K562 (cell line): ENCODE measurements around the gene ADGRD1. TPM values are rescaled to one million over a fixed set of nuclear protein-coding genes. Genes with fewer than 3 reads are reported as not detected.

Experiments used
- ATAC-seq: fragments of 200-7000 bp; cut with Tn5 transposase; 3 replicates; pipeline ENCODE4 v1.9.1; 2020; ENCODE audit warnings: moderate library complexity
- BruUV-seq: library from RNA; stranded (reverse); fragments of 400-500 nt; replicated peaks from 2 replicates; lab custom pipeline; 2021; lab: Mats Ljungman, UMichigan
- CTCF ChIA-PET: fragments of 300-600 bp; formaldehyde crosslinking; extraction: SDS; loops from one replicate; lab custom pipeline; 2021; ENCODE audit warnings: low intra/inter-chr PET ratio; lab: Yijun Ruan, JAX
- POLR2A ChIA-PET: fragments of 300-600, 350-650 bp; sonication (Branson Sonifier 250); formaldehyde crosslinking; extraction: SDS; loops from one replicate; lab custom pipeline; 2021; ENCODE audit warnings: antibody characterized with exemption, inconsistent platforms; lab: Yijun Ruan, JAX
- DNase-seq, 4 experiments: peaks; one replicate each; pipeline versions ENCODE4 v3.0.0 to v3.0.0-alpha.2; 2011 to 2018; ENCODE audit warnings: low spot score in 3 of 4, mixed read lengths in 3 of 4; ENCODE audit errors: extremely low read depth in 1 of 4
- FAIRE-seq: peaks from 2 replicates; lab custom pipeline; 2011; peaks lifted over from hg19 to GRCh38; lab: Jason Lieb, UNC
- H2AFZ ChIP-seq: 2 replicates; pipeline ENCODE4 v1.6.0; 2011; ENCODE audit warnings: low read depth, low read length, control low read depth, inconsistent platforms
- H3K27ac ChIP-seq: fragments of 200-600 bp; 3 replicates; pipeline ENCODE4 v1.8.0; 2011; ENCODE audit warnings: low read depth, mild to moderate bottlenecking, control low read depth, inconsistent platforms, low read length, moderate library complexity, mixed read lengths; ENCODE audit errors: extremely low read depth
- H3K27me3 ChIP-seq, 2 experiments: fragments of 300-600 bp in 1 of 2; 2 replicates in 1 of 2; 3 replicates in 1 of 2; pipeline versions ENCODE4 v1.6.0 to v1.8.0; 2011; ENCODE audit warnings: inconsistent platforms in 2 of 2, low read length in 2 of 2, mild to moderate bottlenecking in 1 of 2, mixed read lengths in 1 of 2, moderate library complexity in 1 of 2; ENCODE audit not compliant: control insufficient read depth in 2 of 2, insufficient read depth in 2 of 2
- H3K36me3 ChIP-seq: fragments of 300-600 bp; 3 replicates; pipeline ENCODE4 v1.8.0; 2011; ENCODE audit warnings: mild to moderate bottlenecking, low read length, inconsistent platforms; ENCODE audit not compliant: control insufficient read depth, insufficient read depth
- H3K4me1 ChIP-seq, 2 experiments: fragments of 200-600 bp in 1 of 2; replicated peaks in 1 of 2; 2 replicates in 1 of 2; 3 replicates in 1 of 2; pipeline versions ENCODE4 v1.5.1 to v1.8.0; 2011; ENCODE audit warnings: inconsistent platforms in 2 of 2, low read length in 2 of 2, mild to moderate bottlenecking in 1 of 2, mixed read lengths in 1 of 2, moderate library complexity in 1 of 2; ENCODE audit not compliant: control insufficient read depth in 2 of 2, insufficient read depth in 2 of 2
- H3K4me2 ChIP-seq: 2 replicates; pipeline ENCODE4 v1.6.1; 2011; ENCODE audit warnings: low read length, control low read depth, inconsistent platforms, mixed read lengths; ENCODE audit not compliant: insufficient read depth
- H3K4me3 ChIP-seq: fragments of 200-600 bp; sonication (generic), shearing (Covaris generic); 2 replicates; pipeline ENCODE4 v1.5.1; 2016; ENCODE audit warnings: control low read depth, inconsistent platforms
- H3K79me2 ChIP-seq: fragments of 200-600 bp; 3 replicates; pipeline ENCODE4 v1.8.0; 2011; ENCODE audit warnings: low read length, inconsistent platforms; ENCODE audit not compliant: control insufficient read depth, insufficient read depth
- H3K9ac ChIP-seq, 2 experiments: 2 replicates each; pipeline versions ENCODE4 v1.6.0 to v1.6.1; 2011; ENCODE audit warnings: low read depth in 2 of 2, low read length in 2 of 2, control low read depth in 1 of 2, inconsistent platforms in 1 of 2, mild to moderate bottlenecking in 1 of 2, mixed read lengths in 1 of 2; ENCODE audit not compliant: insufficient read depth in 1 of 2
- H3K9me1 ChIP-seq: one replicate; pipeline ENCODE4 v1.6.0; 2011; ENCODE audit warnings: inconsistent platforms, mild to moderate bottlenecking, low read length, moderate library complexity; ENCODE audit not compliant: control insufficient read depth, insufficient read depth
- H3K9me3 ChIP-seq: replicated peaks from 2 replicates; pipeline ENCODE4 v1.5.1; 2011; ENCODE audit warnings: low read depth, low read length, inconsistent platforms; ENCODE audit not compliant: control insufficient read depth, insufficient read depth
- H4K20me1 ChIP-seq: replicated peaks from 2 replicates; pipeline ENCODE4 v1.6.1; 2011; ENCODE audit warnings: low read length, inconsistent platforms, mixed read lengths; ENCODE audit not compliant: control insufficient read depth, insufficient read depth
- BRF1 ChIP-seq: IDR thresholded peaks from 3 replicates; pipeline ENCODE4 v1.6.1; 2011; ENCODE audit warnings: borderline replicate concordance, mild to moderate bottlenecking; ENCODE audit not compliant: insufficient read length; ENCODE audit errors: extremely low read depth
- CCNT2 ChIP-seq: IDR thresholded peaks from 2 replicates; pipeline ENCODE4 v1.6.1; 2011; ENCODE audit warnings: borderline replicate concordance, low read depth, mild to moderate bottlenecking, moderate library complexity, mixed read lengths, low read length; ENCODE audit not compliant: insufficient read length; ENCODE audit errors: extremely low read depth
- COPS2 ChIP-seq: fragments of 450-650 bp; conservative IDR thresholded peaks from 2 replicates; pipeline ENCODE4 v1.6.1; 2016; ENCODE audit warnings: mild to moderate bottlenecking, moderate library complexity
- E2F6 ChIP-seq, 2 experiments: IDR thresholded peaks; 2 replicates each; pipeline ENCODE4 v1.6.1; 2011; ENCODE audit warnings: borderline replicate concordance in 1 of 2, control low read depth in 1 of 2, low read depth in 1 of 2, low read length in 1 of 2, mild to moderate bottlenecking in 1 of 2, mixed read lengths in 1 of 2, moderate library complexity in 1 of 2; ENCODE audit not compliant: insufficient read depth in 1 of 2, insufficient read length in 1 of 2, poor library complexity in 1 of 2, severe bottlenecking in 1 of 2; ENCODE audit errors: extremely low read depth in 1 of 2
- EHMT2 ChIP-seq: fragments of 450-650 bp; IDR thresholded peaks from 2 replicates; pipeline ENCODE4 v1.6.1; 2018; ENCODE audit warnings: antibody characterized with exemption
- FOXA1 ChIP-seq: fragments of 450-650 bp; IDR thresholded peaks from 2 replicates; pipeline ENCODE4 v1.6.1; 2016; ENCODE audit warnings: mild to moderate bottlenecking, borderline replicate concordance
- PHB2 ChIP-seq: fragments of 450-650 bp; IDR thresholded peaks from 2 replicates; pipeline ENCODE4 v1.6.1; 2017; ENCODE audit warnings: low read depth
- POLR3G ChIP-seq: IDR thresholded peaks from 2 replicates; pipeline ENCODE4 v1.6.1; 2011; ENCODE audit not compliant: insufficient read length, insufficient replicate concordance; ENCODE audit errors: extremely low read depth
- SMARCE1 ChIP-seq: fragments of 450-650 bp; IDR thresholded peaks from 2 replicates; pipeline ENCODE4 v1.7.1; 2016; ENCODE audit warnings: mild to moderate bottlenecking
- SNRNP70 ChIP-seq: fragments of 200-400 bp; formaldehyde crosslinking; optimal IDR thresholded peaks from 2 replicates; pipeline ENCODE3; 2017; ENCODE audit warnings: low read depth, low read length
- WHSC1 ChIP-seq: IDR thresholded peaks from one replicate; pipeline ENCODE4 v1.6.1; 2012; ENCODE audit warnings: low read length, control low read depth, inconsistent platforms
- XRCC3 ChIP-seq: fragments of 450-650 bp; IDR thresholded peaks from 2 replicates; pipeline ENCODE4 v1.6.1; 2017; ENCODE audit warnings: mild to moderate bottlenecking, moderate library complexity
- ZBED1 ChIP-seq: IDR thresholded peaks from 2 replicates; pipeline ENCODE4 v1.6.1; 2014
- ZNF12 ChIP-seq: sonication (generic); formaldehyde crosslinking; IDR thresholded peaks from 2 replicates; pipeline ENCODE4 v1.4.0; 2020; ENCODE audit warnings: mild to moderate bottlenecking, missing genetic modification reagents
- ZNF79 ChIP-seq: fragments of 250-450 bp; sonication (Bioruptor Pico); IDR thresholded peaks from 2 replicates; pipeline ENCODE4 v1.4.0; 2020; ENCODE audit warnings: low read depth, mild to moderate bottlenecking, moderate library complexity
- WGBS: fragments of 100-300 bp; shearing (Covaris generic); methylation state at CpG from one replicate; pipeline ENCODE4 v1.1.6; 2016; ENCODE audit warnings: low coverage, mixed read lengths; ENCODE audit not compliant: insufficient coverage; ENCODE audit errors: missing lambda C conversion rate; 5-methylcytosine and 5-hydroxymethylcytosine counted together
- in situ Hi-C: fragments of 300-500 bp; cut with MboI; formaldehyde crosslinking; loops from 4 replicates; pipeline ENCODE4 v1.15.0; 2018; ENCODE audit warnings: inconsistent platforms, mixed read lengths
- intact Hi-C: fragments of 100-400 bp; cut with micrococcal nuclease; formaldehyde crosslinking; loops from 2 replicates; pipeline ENCODE4 v1.14.2; 2022
- polyA plus RNA-seq, 8 experiments: library from polyadenylated mRNA; depleted of rRNA in 4 of 8; stranded (reverse) in 5 of 8; unstranded in 3 of 8; fragments of >200 nt; fragmentation: Nextera tagmentation in 2 of 8; fragmentation: Illumina TruSeq in 1 of 8; extraction: Ambion mirVana in 2 of 8; extraction: Trizol in 1 of 8; gene quantifications; 2 replicates each; pipeline versions ENCODE4 v1.2.1 to v1.2.3, GENCODE V29; 2011 to 2014; ENCODE audit warnings: inconsistent platforms in 1 of 8, missing spikeins in 1 of 8
- total RNA-seq, 7 experiments: library from RNA; depleted of rRNA in 6 of 7; stranded (reverse); fragments of >200 nt in 6 of 7; fragmentation: Illumina TruSeq in 2 of 7; extraction: Trizol in 2 of 7; gene quantifications; 2 replicates each; pipeline versions ENCODE4 v1.2.1 to v1.2.3, GENCODE V29; 2011 to 2021; ENCODE audit warnings: low replicate concordance in 1 of 7
- TF ChIP-seq, protein P1 (sequence below): IDR thresholded peaks from 3 replicates; pipeline ENCODE4 v1.6.1; 2011; ENCODE audit warnings: borderline replicate concordance, mild to moderate bottlenecking; ENCODE audit not compliant: insufficient read length, insufficient read depth

ADGRD1 gene
- total and polyA plus RNA-seq, 9 of the 15 experiments (the other 6 are each of a cell fraction or from before 2014, with no cell fraction given): 1.7 to 11.7 (median 3.3) TPM

DNA sequence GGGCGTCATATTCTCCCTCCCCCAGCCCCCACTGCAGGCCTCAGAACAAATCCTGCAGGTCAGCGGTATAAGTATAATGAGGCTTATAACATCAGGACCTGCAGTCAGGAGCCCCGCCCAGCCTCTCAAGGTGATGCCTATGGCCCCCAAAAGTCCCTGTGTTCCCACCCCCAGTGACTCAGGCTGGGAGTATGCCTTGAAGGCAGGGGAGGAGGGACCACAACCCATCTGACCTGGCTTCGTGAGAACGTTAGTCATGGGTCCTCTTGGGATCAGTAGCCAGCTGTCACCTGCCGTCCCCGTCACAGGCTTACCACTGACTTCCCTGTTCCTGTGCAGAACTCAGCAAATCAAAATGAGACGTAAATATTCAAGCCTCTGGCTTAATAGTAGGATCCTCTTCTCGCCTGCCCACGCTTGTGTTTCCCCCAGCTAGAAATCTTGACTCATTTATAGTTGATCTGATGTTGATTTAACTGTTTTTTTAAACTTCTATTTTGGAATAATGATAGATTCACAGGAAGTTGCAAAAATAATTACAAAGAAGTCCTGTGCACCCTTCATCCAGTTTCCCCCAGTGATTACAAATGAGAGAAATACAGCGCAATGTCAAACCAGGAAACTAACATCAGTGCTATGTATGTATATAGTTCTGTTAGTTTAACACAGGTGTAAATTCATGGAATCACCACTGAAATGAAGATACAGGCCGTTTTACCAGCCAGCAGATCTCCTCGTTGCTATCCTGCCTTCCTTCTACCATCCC lies 107.5 kb downstream of the ADGRD1 start:
- WGBS: 23% methylated on average over 13 of the region's 13 CpGs
- Histone ChIP-seq H3K4me1 (peaks cover 0 to 3% of the 10 kb centered on the region in 2 experiments; a peak in 2 of 5 replicates), H3K27me3 (peaks cover 16 to 50% of the 10 kb centered on the region in 2 experiments; a peak in 4 of 5 replicates), H3K36me3 (no peaks in the 10 kb centered on the region), H3K9me1 (no peaks in the 10 kb centered on the region), H2AFZ (no peak overlapping the region), H3K9me3 (no peaks in the 10 kb centered on the region), H4K20me1 (peaks cover 22% of the 10 kb centered on the region), H3K27ac (no peak overlapping the region)
- FAIRE-seq: no peak
- no peak for DNase-seq
- no peak for ATAC-seq
- in situ Hi-C loops: no loop called here
- intact Hi-C loops: no loop called here
- CTCF ChIA-PET: no interaction called here
- TF ChIP-seq PHB2: no peak
- no peak for TF ChIP-seq FOXA1
- TF ChIP-seq, protein P1, sequence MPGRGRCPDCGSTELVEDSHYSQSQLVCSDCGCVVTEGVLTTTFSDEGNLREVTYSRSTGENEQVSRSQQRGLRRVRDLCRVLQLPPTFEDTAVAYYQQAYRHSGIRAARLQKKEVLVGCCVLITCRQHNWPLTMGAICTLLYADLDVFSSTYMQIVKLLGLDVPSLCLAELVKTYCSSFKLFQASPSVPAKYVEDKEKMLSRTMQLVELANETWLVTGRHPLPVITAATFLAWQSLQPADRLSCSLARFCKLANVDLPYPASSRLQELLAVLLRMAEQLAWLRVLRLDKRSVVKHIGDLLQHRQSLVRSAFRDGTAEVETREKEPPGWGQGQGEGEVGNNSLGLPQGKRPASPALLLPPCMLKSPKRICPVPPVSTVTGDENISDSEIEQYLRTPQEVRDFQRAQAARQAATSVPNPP: no peak
- TF ChIP-seq CCNT2: no peak
- TF ChIP-seq E2F6 (IDR thresholded peaks at IDR 0.05; ENCODE audit: borderline replicate concordance in 1 of 2, extremely low read depth in 1 of 2, insufficient read depth in 1 of 2, insufficient read length in 1 of 2, low read depth in 1 of 2, low read length in 1 of 2, poor library complexity in 1 of 2, severe bottlenecking in 1 of 2): no peak
- no peak for TF ChIP-seq EHMT2
- no peak for TF ChIP-seq POLR3G
- TF ChIP-seq BRF1: no peak
- TF ChIP-seq XRCC3: no peak
- no peak for TF ChIP-seq SNRNP70
- no peak for TF ChIP-seq ZNF12 (CRISPR knock-in tag)
- TF ChIP-seq ZNF79 (CRISPR knock-in tag): no peak
- no peak for TF ChIP-seq COPS2
- no peak for TF ChIP-seq SMARCE1
- TF ChIP-seq ZBED1: no peak
- no peak for TF ChIP-seq WHSC1
- TF ChIP-seq, all 486 proteins: peak for 0
- POLR2A ChIA-PET: no interaction called here
- no TSS peak for BruUV-seq
- no peak overlapping the region for H3K4me2 ChIP-seq
- H3K9ac ChIP-seq: no peak overlapping the region
- H3K79me2 ChIP-seq: no peaks in the 10 kb centered on the region
- H3K4me3 ChIP-seq: no peak overlapping the region
